Endothelial cell of umbilical vein (primary cell): ENCODE results near the gene KIAA1671.

Experiments used
- CTCF ChIP-seq, 2 donors: IDR thresholded peaks; 1 replicate in 1 of 2; 2 replicates in 1 of 2; pipeline ENCODE4 v1.5.1; 2011; ENCODE audit warnings: low read length in 2 of 2, mild to moderate bottlenecking in 2 of 2, moderate library complexity in 2 of 2, control low read depth in 1 of 2, inconsistent platforms in 1 of 2, low read depth in 1 of 2; ENCODE audit not compliant: insufficient read depth in 1 of 2; ENCODE audit errors: extremely low read depth in 1 of 2
- EZH2 ChIP-seq: IDR thresholded peaks from 2 replicates; pipeline ENCODE4 v1.6.1; 2012; ENCODE audit warnings: borderline replicate concordance, low read depth, mild to moderate bottlenecking, moderate library complexity, low read length, inconsistent platforms; ENCODE audit not compliant: severe bottlenecking
- FOS ChIP-seq: IDR thresholded peaks from 2 replicates; pipeline ENCODE4 v1.6.1; 2011; ENCODE audit warnings: mild to moderate bottlenecking, low read length, moderate library complexity, borderline replicate concordance; ENCODE audit not compliant: insufficient read depth
- GATA2 ChIP-seq: IDR thresholded peaks from 2 replicates; pipeline ENCODE4 v1.7.0; 2011; ENCODE audit warnings: low read depth, mild to moderate bottlenecking, moderate library complexity, mixed read lengths, low read length; ENCODE audit not compliant: insufficient read length, insufficient read depth
- JUN ChIP-seq: IDR thresholded peaks from 2 replicates; pipeline ENCODE4 v1.6.1; 2011; ENCODE audit warnings: borderline replicate concordance, low read depth; ENCODE audit not compliant: insufficient read length, insufficient read depth
- MYC ChIP-seq: IDR thresholded peaks from one replicate; pipeline ENCODE4 v1.6.1; 2011; ENCODE audit warnings: mild to moderate bottlenecking, low read depth, low read length
- POLR2A ChIP-seq: IDR thresholded peaks from 2 replicates; pipeline ENCODE4 v1.6.1; 2012; ENCODE audit warnings: low read depth, mild to moderate bottlenecking, control low read depth, low read length
- POLR2AphosphoS5 ChIP-seq: IDR thresholded peaks from 2 replicates; pipeline ENCODE4 v1.6.1; 2012; ENCODE audit warnings: low read depth, mild to moderate bottlenecking, control low read depth, low read length, moderate library complexity; ENCODE audit not compliant: insufficient read depth
- TF ChIP-seq, protein P1 (sequence below): IDR thresholded peaks from 2 replicates; pipeline ENCODE4 v1.6.1; 2011; ENCODE audit not compliant: insufficient read depth, insufficient read length

DNA sequence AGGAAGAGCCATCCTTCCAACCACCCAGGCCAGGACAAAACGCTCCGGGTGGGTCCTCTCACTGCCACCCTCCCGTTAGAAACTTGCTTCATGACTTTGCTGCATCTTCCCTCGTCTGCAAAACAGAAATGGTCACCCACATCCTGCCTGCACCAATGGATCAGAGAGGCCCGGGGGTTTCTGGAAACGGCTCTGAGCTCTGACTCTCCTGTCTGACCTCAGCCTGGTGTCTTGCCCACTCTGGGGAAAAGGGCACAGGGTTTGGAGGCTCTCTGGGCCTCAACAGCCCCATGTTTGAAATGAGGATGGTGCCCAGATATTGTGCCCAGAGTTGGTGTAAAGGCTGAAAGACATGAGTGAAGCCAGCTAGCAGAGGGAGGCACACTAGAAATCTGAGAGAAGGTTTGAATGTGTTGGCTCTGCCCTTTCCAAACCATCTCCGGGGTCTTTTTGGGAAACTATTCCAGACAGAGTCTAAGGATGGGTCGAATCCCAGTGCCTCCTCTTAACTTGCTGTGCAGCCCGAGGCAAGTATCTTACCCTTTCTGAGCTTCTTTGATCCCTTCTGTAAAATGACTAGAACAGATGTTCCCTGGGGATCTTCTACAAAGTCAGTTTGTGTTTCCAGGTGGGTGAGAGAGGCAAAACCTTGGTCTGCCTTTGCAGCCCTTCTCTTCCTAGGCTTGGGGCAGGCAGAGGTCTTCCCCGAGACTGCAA lies 249.2 kb downstream of the KIAA1671 start:
- no peak for TF ChIP-seq POLR2A
- TF ChIP-seq MYC: no peak
- TF ChIP-seq FOS: no peak
- TF ChIP-seq GATA2: no peak
- TF ChIP-seq POLR2AphosphoS5: no peak
- TF ChIP-seq EZH2: no peak
- TF ChIP-seq CTCF (IDR thresholded peaks at IDR 0.05; ENCODE audit: extremely low read depth in 1 of 2, insufficient read depth in 1 of 2, low read depth in 1 of 2, low read length in 2 of 2): no peak
- TF ChIP-seq, protein P1, sequence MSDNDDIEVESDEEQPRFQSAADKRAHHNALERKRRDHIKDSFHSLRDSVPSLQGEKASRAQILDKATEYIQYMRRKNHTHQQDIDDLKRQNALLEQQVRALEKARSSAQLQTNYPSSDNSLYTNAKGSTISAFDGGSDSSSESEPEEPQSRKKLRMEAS: no peak
- no peak for TF ChIP-seq JUN
